ENCODE data around the gene CC2D1B. TPM values are rescaled to one million over a fixed set of nuclear protein-coding genes. Genes with fewer than 3 reads are reported as not detected.

The CC2D1B gene
- total RNA-seq, 1 experiment from 2014 or later = 24.3 TPM

GRCh38 chr1:52413410-52413989 is 47.5 kb upstream of the CC2D1B start:
- H2BK15ac ChIP-seq (ENCODE audit: low read depth, low read length) = no peak overlapping the region
- H3K27me3 ChIP-seq (ENCODE audit: insufficient read depth, low read length) = no peaks in the 10 kb centered on the region; the same call in 1 of the 2 replicates
- H3K9me3 ChIP-seq (ENCODE audit: control insufficient read depth, low read depth, low read length) = no peaks in the 10 kb centered on the region
- H3K4ac ChIP-seq (ENCODE audit: low read depth, low read length) = no peak overlapping the region
- H3K4me1 ChIP-seq (ENCODE audit: insufficient read depth, low read length) = no peaks in the 10 kb centered on the region
- H3K23ac ChIP-seq (ENCODE audit: insufficient read length, low read depth, low read length) = no peak overlapping the region
- no peak overlapping the region for H2BK12ac ChIP-seq (ENCODE audit: insufficient read length, low read depth, low read length)
- no peak overlapping the region for H2BK120ac ChIP-seq (ENCODE audit: low read depth, low read length, poor library complexity, severe bottlenecking)
- no peak overlapping the region; a peak in 1 of 7 replicates for H3K27ac Mint-ChIP-seq
- no peak overlapping the region for H4K5ac ChIP-seq (ENCODE audit: insufficient read length, low read depth, low read length)
- no peaks in the 10 kb centered on the region for H4K20me1 ChIP-seq (ENCODE audit: control insufficient read depth, insufficient read depth, insufficient read length)
- DNase-seq = no peak
- H2BK20ac ChIP-seq (ENCODE audit: low read depth, low read length, poor library complexity, severe bottlenecking) = no peak overlapping the region
- no peaks in the 10 kb centered on the region for H3K27me3 Mint-ChIP-seq (ENCODE audit: low read depth)
- TF ChIP-seq CTCF (conservative IDR thresholded peaks at IDR 0.05) = no peak
- WGBS (ENCODE audit: extremely low coverage, insufficient read length, low lambda C conversion rate) = no CpG with 5 or more reads among the region's 10 CpGs
- H3K79me1 ChIP-seq (ENCODE audit: insufficient read depth, low read depth, low read length, poor library complexity, severe bottlenecking) = no peaks in the 10 kb centered on the region
- no peak overlapping the region for H4K91ac ChIP-seq (ENCODE audit: insufficient read length, low read depth, low read length)
- H3T11ph ChIP-seq (ENCODE audit: low read length) = no peak overlapping the region
- no peak overlapping the region for H3K4me3 Mint-ChIP-seq
- H3K9me3 Mint-ChIP-seq = no peaks in the 10 kb centered on the region
- H3K14ac ChIP-seq (ENCODE audit: insufficient read depth, low read length) = no peak overlapping the region
- no peak overlapping the region for H2AFZ ChIP-seq (ENCODE audit: low read length)
- H3K23me2 ChIP-seq (ENCODE audit: insufficient read length, low read depth, low read length, poor library complexity, severe bottlenecking) = no peaks in the 10 kb centered on the region
- H3K79me2 ChIP-seq (ENCODE audit: insufficient read depth, low read length) = no peaks in the 10 kb centered on the region
- no peak overlapping the region for H2AK5ac ChIP-seq (ENCODE audit: insufficient read length, low read length)
- no peaks in the 10 kb centered on the region for H3K4me1 Mint-ChIP-seq
- no peak overlapping the region for H4K8ac ChIP-seq (replicated peaks; ENCODE audit: insufficient read length, low read depth, low read length)
- no peak overlapping the region for H3K18ac ChIP-seq (ENCODE audit: insufficient read length, low read depth, low read length)
- no peak overlapping the region for H3K4me2 ChIP-seq (ENCODE audit: insufficient read depth, insufficient read length, low read length)
- peaks cover 49 to 88% (median 82%) of the 10 kb centered on the region in 3 experiments for H3K36me3 Mint-ChIP-seq (ENCODE audit: insufficient read depth in 1 of 3, low read depth in 3 of 3)
- no peak overlapping the region for H3K56ac ChIP-seq (ENCODE audit: insufficient read length, low read depth, low read length)
- H2BK5ac ChIP-seq (ENCODE audit: insufficient read length, low read length) = no peak overlapping the region
- no peak overlapping the region for H3K9ac ChIP-seq (ENCODE audit: extremely low read depth, insufficient read length, low read length)
- H3K27ac ChIP-seq (ENCODE audit: insufficient read length, low read depth, low read length) = no peak overlapping the region

All from H9 (cell line).